Occipital lobe (tissue), 3 donors: ENCODE measurements around the gene NMUR1. TPM values are rescaled to one million over a fixed set of nuclear protein-coding genes. Genes with fewer than 3 reads are reported as not detected.

ENCODE experiments used
- DNase-seq: peaks from one replicate; lab custom pipeline; 2025; lab: John Stamatoyannopoulos, UW
- small RNA-seq: library from RNA; depleted of rRNA; stranded (forward); fragments of <200 nt; gene quantifications from one replicate; pipeline ENCODE3, GENCODE V24; 2014
- total RNA-seq: library from RNA; depleted of rRNA; stranded (reverse); fragments of >200 nt; gene quantifications from one replicate; pipeline ENCODE4 v1.2.3, GENCODE V29; 2014

NMUR1 gene
- total RNA-seq, 1 donor from 2014 or later: not detected

GRCh38 chr2:231488331-231488730 lies 41.9 kb downstream of the NMUR1 start:
- DNase-seq: no peak

- no peak for DNase-seq
Measured at GRCh38 chr2:231486851-231487596, 43.2 kb downstream of the NMUR1 start.

- DNase-seq: no peak
Measured at GRCh38 chr2:231483398-231484329, 46.6 kb downstream of the NMUR1 start.

- DNase-seq: peak; percentile 53
Measured at GRCh38 chr2:231482806-231483391, 47.3 kb downstream of the NMUR1 start.

- DNase-seq: no peak
Measured at GRCh38 chr2:231480781-231481180, 49.5 kb downstream of the NMUR1 start.

- DNase-seq: no peak
Measured at GRCh38 chr2:231479455-231479854, 50.8 kb downstream of the NMUR1 start.

- no peak for DNase-seq
Measured at GRCh38 chr2:231476920-231477319, 53.3 kb downstream of the NMUR1 start.

- DNase-seq: no peak
Measured at GRCh38 chr2:231475965-231476364, 54.3 kb downstream of the NMUR1 start.

Small RNAs within 50 kb of the gene (small RNA-seq; reads per million reads assigned to genes)
- 0.49 reads per million, percentile 48 among the genes with 10 or more reads in this experiment for gene RNU2-22P

Other genes with a start within 250 kb of the NMUR1 start
- gene B3GNT7, start 134.7 kb downstream of the NMUR1 start, total RNA-seq: 1.2 TPM
- gene NCL, start 66.0 kb downstream of the NMUR1 start, total RNA-seq: 113 TPM
- gene TEX44, start 62.4 kb upstream of the NMUR1 start, total RNA-seq: not detected
- gene PTMA, start 178.1 kb upstream of the NMUR1 start, total RNA-seq: 647 TPM